SK-N-SH (cell line): ENCODE results near the gene PIEZO2. TPM values are rescaled to one million over a fixed set of nuclear protein-coding genes. Genes with fewer than 3 reads are reported as not detected.

Experiments used
- CTCF ChIA-PET: fragments of 300-600, 350-600 bp; formaldehyde crosslinking; extraction: SDS; loops from one replicate; lab custom pipeline; 2021; lab: Yijun Ruan, JAX
- POLR2A ChIA-PET: fragments of 350-600 bp; sonication (Branson Sonifier 250); formaldehyde crosslinking; extraction: SDS; loops from one replicate; lab custom pipeline; 2020; ENCODE audit warnings: antibody characterized with exemption, inconsistent platforms; lab: Yijun Ruan, JAX
- DNase-seq: peaks from one replicate; pipeline ENCODE4 v3.0.0; 2012
- H2AFZ ChIP-seq: fragments of 200-600 bp; sonication (generic); 2 replicates; pipeline ENCODE4 v1.8.1; 2016; ENCODE audit warnings: antibody characterized with exemption, mild to moderate bottlenecking, low read depth
- H3F3A ChIP-seq: fragments of 200-600 bp; sonication (generic); replicated peaks from 2 replicates; pipeline ENCODE3; 2016; ENCODE audit warnings: antibody characterized with exemption, mild to moderate bottlenecking; ENCODE audit not compliant: insufficient read depth
- H3K27ac ChIP-seq, 2 experiments: fragments of 200-500 bp in 1 of 2; fragments of 200-600 bp in 1 of 2; sonication (Bioruptor generic) in 1 of 2; sonication (generic), shearing (Covaris generic) in 1 of 2; 2 replicates each; pipeline versions ENCODE4 v1.5.1 to v1.6.1; 2014 to 2016; ENCODE audit warnings: low read depth in 2 of 2, inconsistent platforms in 1 of 2, low read length in 1 of 2, mild to moderate bottlenecking in 1 of 2, mixed read lengths in 1 of 2
- H3K27me3 ChIP-seq: fragments of 200-600 bp; sonication (generic), shearing (Covaris generic); 2 replicates; pipeline ENCODE4 v1.6.1; 2016; ENCODE audit warnings: mixed run types; ENCODE audit not compliant: insufficient read depth
- H3K36me3 ChIP-seq, 2 experiments: fragments of 200-500 bp in 1 of 2; fragments of 200-600 bp in 1 of 2; sonication (Bioruptor generic) in 1 of 2; sonication (generic) in 1 of 2; replicated peaks in 1 of 2; 2 replicates each; pipeline versions ENCODE3 to v1.5.1; 2014 to 2016; ENCODE audit warnings: low read length in 1 of 2, mild to moderate bottlenecking in 1 of 2; ENCODE audit not compliant: insufficient read depth in 2 of 2, control insufficient read depth in 1 of 2
- H3K4me1 ChIP-seq, 2 experiments: fragments of 200-500 bp in 1 of 2; fragments of 200-600 bp in 1 of 2; sonication (Bioruptor generic) in 1 of 2; sonication (generic), shearing (Covaris generic) in 1 of 2; 2 replicates each; pipeline versions ENCODE4 v1.5.1 to v1.6.1; 2014 to 2016; ENCODE audit warnings: low read depth in 1 of 2, low read length in 1 of 2, mixed run types in 1 of 2; ENCODE audit not compliant: insufficient read depth in 2 of 2, control insufficient read depth in 1 of 2
- H3K4me2 ChIP-seq: fragments of 200-600 bp; sonication (generic), shearing (Covaris generic); 2 replicates; pipeline ENCODE4 v1.6.1; 2017; ENCODE audit warnings: mixed run types
- H3K4me3 ChIP-seq, 2 experiments: fragments of 200-500 bp in 1 of 2; fragments of 200-600 bp in 1 of 2; sonication (Bioruptor generic) in 1 of 2; sonication (generic), shearing (Covaris generic) in 1 of 2; 2 replicates each; pipeline versions ENCODE4 v1.5.1 to v1.8.1; 2014 to 2016; ENCODE audit warnings: low read depth in 2 of 2, inconsistent platforms in 1 of 2, low read length in 1 of 2, mild to moderate bottlenecking in 1 of 2, mixed read lengths in 1 of 2, moderate library complexity in 1 of 2
- H3K79me2 ChIP-seq: fragments of 200-600 bp; sonication (generic); 2 replicates; pipeline ENCODE4 v1.8.1; 2017; ENCODE audit warnings: mild to moderate bottlenecking; ENCODE audit not compliant: insufficient read depth
- H3K9ac ChIP-seq: fragments of 200-600 bp; sonication (generic); 2 replicates; pipeline ENCODE4 v1.6.1; 2017; ENCODE audit warnings: mixed run types
- H3K9me2 ChIP-seq: fragments of 200-600 bp; sonication (generic); 2 replicates; pipeline ENCODE4 v1.6.1; 2017; ENCODE audit warnings: mixed run types
- H3K9me3 ChIP-seq: fragments of 200-600 bp; sonication (generic); 2 replicates; pipeline ENCODE4 v1.6.1; 2017; ENCODE audit warnings: mixed run types, mild to moderate bottlenecking, moderate library complexity
- H4K20me1 ChIP-seq: fragments of 200-600 bp; sonication (generic); 2 replicates; pipeline ENCODE4 v1.6.1; 2017; ENCODE audit warnings: mild to moderate bottlenecking, mixed run types; ENCODE audit not compliant: insufficient read depth
- ELF1 ChIP-seq: IDR thresholded peaks from 2 replicates; pipeline ENCODE4 v1.4.0; 2012
- EP300 ChIP-seq, 2 experiments: IDR thresholded peaks; 2 replicates each; pipeline versions ENCODE4 v1.4.0 to v1.6.1; 2012; ENCODE audit warnings: borderline replicate concordance in 1 of 2, low read depth in 1 of 2, low read length in 1 of 2
- EZH2phosphoT487 ChIP-seq: fragments of 200-600 bp; sonication (generic); IDR thresholded peaks from 2 replicates; pipeline ENCODE4 v1.6.1; 2017; ENCODE audit warnings: low read depth, mixed run types, mild to moderate bottlenecking, antibody characterized with exemption, moderate library complexity, borderline replicate concordance
- FOSL2 ChIP-seq: IDR thresholded peaks from 2 replicates; pipeline ENCODE4 v1.4.0; 2012; ENCODE audit warnings: low read depth, mild to moderate bottlenecking, moderate library complexity, borderline replicate concordance
- FOXM1 ChIP-seq: IDR thresholded peaks from 2 replicates; pipeline ENCODE4 v1.4.0; 2012; ENCODE audit warnings: low read depth, mild to moderate bottlenecking
- GABPA ChIP-seq: IDR thresholded peaks from 2 replicates; pipeline ENCODE4 v1.4.0; 2012; ENCODE audit warnings: low read depth, mild to moderate bottlenecking
- MAX ChIP-seq: IDR thresholded peaks from 2 replicates; pipeline ENCODE4 v1.4.0; 2012; ENCODE audit warnings: low read depth
- MEF2A ChIP-seq: IDR thresholded peaks from 2 replicates; pipeline ENCODE4 v1.4.0; 2012; ENCODE audit warnings: low read depth, borderline replicate concordance
- NFIC ChIP-seq: IDR thresholded peaks from 2 replicates; pipeline ENCODE4 v1.4.0; 2012; ENCODE audit warnings: borderline replicate concordance
- RAD21 ChIP-seq: IDR thresholded peaks from 2 replicates; pipeline ENCODE4 v1.6.1; 2012; ENCODE audit warnings: mild to moderate bottlenecking, low read length
- RCOR1 ChIP-seq: fragments of 150-350 bp; IDR thresholded peaks from 2 replicates; pipeline ENCODE4 v1.6.1; 2017; ENCODE audit warnings: antibody characterized with exemption, low read length
- REST ChIP-seq: IDR thresholded peaks from 2 replicates; pipeline ENCODE4 v1.6.1; 2012; ENCODE audit warnings: mild to moderate bottlenecking, low read depth, low read length, moderate library complexity
- RFX5 ChIP-seq: IDR thresholded peaks from 2 replicates; pipeline ENCODE4 v1.6.1; 2012; ENCODE audit warnings: mild to moderate bottlenecking, improper control_type of control experiment, low read length
- RXRA ChIP-seq: IDR thresholded peaks from 2 replicates; pipeline ENCODE4 v1.4.0; 2012; ENCODE audit warnings: low read depth, mild to moderate bottlenecking, borderline replicate concordance
- SIN3A ChIP-seq: IDR thresholded peaks from 2 replicates; pipeline ENCODE4 v1.6.1; 2012; ENCODE audit warnings: low read depth, mild to moderate bottlenecking, low read length, moderate library complexity, borderline replicate concordance
- SMC3 ChIP-seq: IDR thresholded peaks from 2 replicates; pipeline ENCODE4 v1.6.1; 2012; ENCODE audit warnings: low read depth, low read length, improper control_type of control experiment
- TAF1 ChIP-seq: IDR thresholded peaks from 2 replicates; pipeline ENCODE4 v1.6.1; 2012; ENCODE audit warnings: low read depth, mild to moderate bottlenecking, low read length, moderate library complexity, borderline replicate concordance
- TCF12 ChIP-seq: IDR thresholded peaks from 2 replicates; pipeline ENCODE4 v1.4.0; 2012
- TEAD4 ChIP-seq: IDR thresholded peaks from 2 replicates; pipeline ENCODE4 v1.4.0; 2012; ENCODE audit warnings: mild to moderate bottlenecking, borderline replicate concordance; ENCODE audit not compliant: insufficient read depth
- USF1 ChIP-seq: IDR thresholded peaks from 2 replicates; pipeline ENCODE4 v1.4.0; 2012; ENCODE audit warnings: low read depth, borderline replicate concordance
- YY1 ChIP-seq: IDR thresholded peaks from 2 replicates; pipeline ENCODE4 v1.4.0; 2012; ENCODE audit warnings: low read depth, mild to moderate bottlenecking
- WGBS: methylation state at CpG from one replicate; pipeline ENCODE4 v1.1.6; 2017; ENCODE audit warnings: low lambda C conversion rate; 5-methylcytosine and 5-hydroxymethylcytosine counted together
- polyA plus RNA-seq, 3 experiments: library from polyadenylated mRNA; depleted of rRNA; stranded (reverse); fragments of >200 nt; gene quantifications; 2 replicates each; pipeline ENCODE4 v1.2.3, GENCODE V29; 2012
- TF ChIP-seq, protein P1 (sequence below): fragments of 150-350 bp; IDR thresholded peaks from 2 replicates; pipeline ENCODE4 v1.6.1; 2017; ENCODE audit warnings: antibody characterized with exemption, low read length, low read depth, borderline replicate concordance
- TF ChIP-seq, protein P2 (sequence below): fragments of 200-600 bp; sonication (generic); IDR thresholded peaks from 2 replicates; pipeline ENCODE4 v1.6.1; 2017; ENCODE audit warnings: antibody characterized with exemption, mild to moderate bottlenecking, moderate library complexity

The PIEZO2 gene
- polyA plus RNA-seq, 1 of the 3 experiments (the other 2 are of a cell fraction), result not detected

DNA sequence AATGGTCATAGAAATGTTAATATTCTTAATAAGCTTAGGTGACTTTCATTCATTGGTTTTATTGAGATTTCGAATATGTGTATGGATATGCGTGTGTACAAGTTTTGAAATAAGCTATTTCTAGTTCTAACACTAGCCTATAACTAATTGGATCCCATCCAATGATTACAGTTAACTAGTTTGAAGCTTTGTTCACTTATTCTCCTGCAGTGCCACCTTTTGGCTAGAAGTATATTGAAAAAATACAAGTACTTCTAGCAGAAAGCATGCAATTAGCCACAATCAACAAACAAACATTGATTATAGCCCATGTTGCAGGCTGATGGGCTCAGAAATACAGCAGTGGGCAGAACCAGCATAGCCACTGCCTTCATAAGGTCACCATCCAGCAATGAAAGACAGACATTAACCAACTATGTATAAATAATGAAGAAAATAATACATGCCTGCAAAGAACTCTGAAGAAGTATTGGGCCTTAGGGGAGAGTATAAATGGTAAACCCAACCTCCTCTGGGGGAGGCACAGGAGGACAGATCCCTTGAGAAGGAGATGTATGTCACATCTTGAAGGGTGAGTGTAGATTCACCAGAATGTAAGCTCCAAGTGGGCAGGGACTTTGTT is 5.1 kb upstream of the PIEZO2 start:
- no peak overlapping the region for H3K9ac ChIP-seq
- H4K20me1 ChIP-seq, result no peaks in the 10 kb centered on the region
- no peaks in the 10 kb centered on the region for H3K79me2 ChIP-seq
- DNase-seq, result no peak
- H3K36me3 ChIP-seq, result no peaks in the 10 kb centered on the region
- no peaks in the 10 kb centered on the region for H3F3A ChIP-seq
- no peak overlapping the region for H2AFZ ChIP-seq
- no peaks in the 10 kb centered on the region for H3K9me2 ChIP-seq
- H3K4me1 ChIP-seq, result no peaks in the 10 kb centered on the region
- WGBS, result 1% methylated on average over 2 of the region's 2 CpGs
- ChIA-PET POLR2A (no interaction called here), CTCF (interaction anchor here (0.8 to 2.3 kb wide), 8 partner anchors 9 to 594 kb away, joined by 3 to 9 read pairs (median 4); no protein-coding TSS in a partner anchor)
- H3K4me2 ChIP-seq, result no peak overlapping the region
- no peaks in the 10 kb centered on the region for H3K9me3 ChIP-seq
- TF ChIP-seq USF1, result no peak
- TF ChIP-seq EZH2phosphoT487, result no peak
- no peak for TF ChIP-seq RXRA
- TF ChIP-seq, protein P1, sequence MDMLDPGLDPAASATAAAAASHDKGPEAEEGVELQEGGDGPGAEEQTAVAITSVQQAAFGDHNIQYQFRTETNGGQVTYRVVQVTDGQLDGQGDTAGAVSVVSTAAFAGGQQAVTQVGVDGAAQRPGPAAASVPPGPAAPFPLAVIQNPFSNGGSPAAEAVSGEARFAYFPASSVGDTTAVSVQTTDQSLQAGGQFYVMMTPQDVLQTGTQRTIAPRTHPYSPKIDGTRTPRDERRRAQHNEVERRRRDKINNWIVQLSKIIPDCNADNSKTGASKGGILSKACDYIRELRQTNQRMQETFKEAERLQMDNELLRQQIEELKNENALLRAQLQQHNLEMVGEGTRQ, result no peak
- TF ChIP-seq GABPA, result no peak
- TF ChIP-seq, protein P2, sequence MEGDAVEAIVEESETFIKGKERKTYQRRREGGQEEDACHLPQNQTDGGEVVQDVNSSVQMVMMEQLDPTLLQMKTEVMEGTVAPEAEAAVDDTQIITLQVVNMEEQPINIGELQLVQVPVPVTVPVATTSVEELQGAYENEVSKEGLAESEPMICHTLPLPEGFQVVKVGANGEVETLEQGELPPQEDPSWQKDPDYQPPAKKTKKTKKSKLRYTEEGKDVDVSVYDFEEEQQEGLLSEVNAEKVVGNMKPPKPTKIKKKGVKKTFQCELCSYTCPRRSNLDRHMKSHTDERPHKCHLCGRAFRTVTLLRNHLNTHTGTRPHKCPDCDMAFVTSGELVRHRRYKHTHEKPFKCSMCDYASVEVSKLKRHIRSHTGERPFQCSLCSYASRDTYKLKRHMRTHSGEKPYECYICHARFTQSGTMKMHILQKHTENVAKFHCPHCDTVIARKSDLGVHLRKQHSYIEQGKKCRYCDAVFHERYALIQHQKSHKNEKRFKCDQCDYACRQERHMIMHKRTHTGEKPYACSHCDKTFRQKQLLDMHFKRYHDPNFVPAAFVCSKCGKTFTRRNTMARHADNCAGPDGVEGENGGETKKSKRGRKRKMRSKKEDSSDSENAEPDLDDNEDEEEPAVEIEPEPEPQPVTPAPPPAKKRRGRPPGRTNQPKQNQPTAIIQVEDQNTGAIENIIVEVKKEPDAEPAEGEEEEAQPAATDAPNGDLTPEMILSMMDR, result peak; percentile 61
- TF ChIP-seq REST, result no peak
- no peak; the same call in 1 of the 2 replicates for TF ChIP-seq NFIC
- TF ChIP-seq RFX5, result no peak
- TF ChIP-seq RCOR1, result no peak
- no peak for TF ChIP-seq MEF2A
- no peak for TF ChIP-seq FOXM1
- no peak for TF ChIP-seq FOSL2
- TF ChIP-seq YY1, result no peak
- TF ChIP-seq TAF1, result no peak
- TF ChIP-seq SMC3, result 0 out of 2 replicates have a peak, but pooled peaks have one; percentile 12
- TF ChIP-seq EP300 (IDR thresholded peaks at IDR 0.05; ENCODE audit: borderline replicate concordance in 1 of 2, low read depth in 1 of 2, low read length in 1 of 2), result no peak
- TF ChIP-seq TCF12, result no peak
- TF ChIP-seq TEAD4, result no peak
- TF ChIP-seq MAX, result no peak
- peak; percentile 54 for TF ChIP-seq RAD21
- TF ChIP-seq SIN3A, result no peak
- no peak for TF ChIP-seq ELF1
- peaks cover 63% of the 10 kb centered on the region for H3K27me3 ChIP-seq
- no peak overlapping the region for H3K27ac ChIP-seq
- no peak overlapping the region; a peak in 1 of 4 replicates for H3K4me3 ChIP-seq
